OCI-LY3 (cell line): ENCODE measurements around the gene GLO1.
A peak's percentile ranks its signal among the peaks of the same experiment; 100 is the strongest.

Source experiments
- H2AFZ ChIP-seq: fragments of 200-600, 300-600 bp; shearing (Covaris generic); 2 replicates; pipeline ENCODE4 v1.6.0; 2014; ENCODE audit warnings: antibody characterized with exemption, low read depth, low read length
- H3K27ac ChIP-seq: fragments of 200-600, 300-600 bp; sonication (generic); 2 replicates; pipeline ENCODE4 v1.5.1; 2014; ENCODE audit warnings: mild to moderate bottlenecking, low read length, moderate library complexity, mixed read lengths
- H3K27me3 ChIP-seq: fragments of 200-600, 300-600 bp; sonication (generic); 2 replicates; pipeline ENCODE4 v1.6.1; 2014; ENCODE audit warnings: low read depth, low read length, mixed read lengths
- H3K36me3 ChIP-seq: fragments of 200-600, 300-600 bp; sonication (generic); replicated peaks from 2 replicates; pipeline ENCODE3; 2014; ENCODE audit warnings: low read depth, low read length, mixed read lengths
- H3K4me1 ChIP-seq: fragments of 300-600, 200-600 bp; sonication (generic); 2 replicates; pipeline ENCODE4 v1.6.1; 2014; ENCODE audit warnings: low read length, mixed read lengths
- H3K4me2 ChIP-seq: fragments of 200-600, 300-600 bp; sonication (generic); 2 replicates; pipeline ENCODE4 v1.6.1; 2014; ENCODE audit warnings: low read length, mixed read lengths
- H3K4me3 ChIP-seq: fragments of 300-600, 200-600 bp; sonication (generic); 2 replicates; pipeline ENCODE4 v1.5.1; 2014; ENCODE audit warnings: antibody characterized with exemption, mild to moderate bottlenecking, low read length, moderate library complexity
- H3K79me2 ChIP-seq: fragments of 300-600, 200-600 bp; shearing (Covaris generic); 2 replicates; pipeline ENCODE4 v1.6.1; 2014; ENCODE audit warnings: mild to moderate bottlenecking, low read length, mixed read lengths
- H3K9ac ChIP-seq: fragments of 300-600, 200-600 bp; shearing (Covaris generic); 2 replicates; pipeline ENCODE4 v1.6.0; 2014; ENCODE audit warnings: mild to moderate bottlenecking, low read length, moderate library complexity
- H3K9me3 ChIP-seq: fragments of 200-600, 300-600 bp; shearing (Covaris generic); 2 replicates; pipeline ENCODE4 v1.6.1; 2014; ENCODE audit warnings: low read length, mixed read lengths; ENCODE audit not compliant: insufficient read depth
- H4K20me1 ChIP-seq: fragments of 200-600, 300-600 bp; sonication (generic); 2 replicates; pipeline ENCODE4 v1.6.1; 2016; ENCODE audit warnings: low read length, mixed read lengths; ENCODE audit not compliant: insufficient read depth
- CTCF ChIP-seq: fragments of 200-600, 300-600 bp; sonication (generic); IDR thresholded peaks from 2 replicates; pipeline ENCODE4 v1.5.1; 2014; ENCODE audit warnings: antibody characterized with exemption, low read length, low read depth
- EZH2phosphoT487 ChIP-seq: fragments of 200-600 bp; shearing (Covaris generic); IDR thresholded peaks from 2 replicates; pipeline ENCODE4 v1.6.1; 2018; ENCODE audit warnings: antibody characterized with exemption, mixed run types, low read depth

Gene GLO1

GRCh38 chr6:38722038-38722437, 19.1 kb upstream of the GLO1 start:
- no peak overlapping the region for H3K27ac ChIP-seq
- no peaks in the 10 kb centered on the region for H3K9me3 ChIP-seq
- H3K27me3 ChIP-seq, result peaks cover 9% of the 10 kb centered on the region
- no peaks in the 10 kb centered on the region for H4K20me1 ChIP-seq
- H3K36me3 ChIP-seq, result no peaks in the 10 kb centered on the region
- no peak overlapping the region for H3K9ac ChIP-seq
- H3K79me2 ChIP-seq, result no peaks in the 10 kb centered on the region
- H3K4me1 ChIP-seq, result no peaks in the 10 kb centered on the region
- H3K4me2 ChIP-seq, result no peak overlapping the region
- no peak for TF ChIP-seq EZH2phosphoT487
- TF ChIP-seq CTCF, result no peak
- no peak overlapping the region for H3K4me3 ChIP-seq
- no peak overlapping the region for H2AFZ ChIP-seq

- Histone ChIP-seq H3K79me2 (no peaks in the 10 kb centered on the region), H3K4me3 (no peak overlapping the region), H4K20me1 (no peaks in the 10 kb centered on the region), H3K36me3 (no peaks in the 10 kb centered on the region), H3K4me2 (no peak overlapping the region), H2AFZ (no peak overlapping the region), H3K4me1 (no peaks in the 10 kb centered on the region), H3K9me3 (no peaks in the 10 kb centered on the region), H3K27ac (no peak overlapping the region), H3K9ac (no peak overlapping the region), H3K27me3 (peaks cover 9% of the 10 kb centered on the region)
- TF ChIP-seq CTCF, result peak; percentile 22; the same call in 1 of the 2 replicates
- TF ChIP-seq EZH2phosphoT487, result no peak
Measured at GRCh38 chr6:38720295-38720694, 17.4 kb upstream of the GLO1 start.

- no peak overlapping the region for H3K9ac ChIP-seq
- no peaks in the 10 kb centered on the region for H3K4me1 ChIP-seq
- no peak overlapping the region for H3K27ac ChIP-seq
- no peaks in the 10 kb centered on the region for H3K9me3 ChIP-seq
- TF ChIP-seq EZH2phosphoT487 (no peak), CTCF (no peak)
- no peaks in the 10 kb centered on the region for H3K36me3 ChIP-seq
- H3K79me2 ChIP-seq, result no peaks in the 10 kb centered on the region
- no peak overlapping the region for H2AFZ ChIP-seq
- peaks cover 9% of the 10 kb centered on the region for H3K27me3 ChIP-seq
- no peaks in the 10 kb centered on the region for H4K20me1 ChIP-seq
- no peak overlapping the region for H3K4me2 ChIP-seq
- H3K4me3 ChIP-seq, result no peak overlapping the region
Measured at GRCh38 chr6:38719358-38719757, 16.4 kb upstream of the GLO1 start.

GRCh38 chr6:38716825-38717224, 13.9 kb upstream of the GLO1 start:
- Histone ChIP-seq H3K4me2 (no peak overlapping the region), H3K9ac (no peak overlapping the region), H2AFZ (no peak overlapping the region), H3K9me3 (no peaks in the 10 kb centered on the region), H3K79me2 (no peaks in the 10 kb centered on the region), H3K36me3 (no peaks in the 10 kb centered on the region), H3K4me3 (no peak overlapping the region), H3K27ac (no peak overlapping the region), H3K27me3 (peaks cover 9% of the 10 kb centered on the region), H3K4me1 (no peaks in the 10 kb centered on the region), H4K20me1 (no peaks in the 10 kb centered on the region)
- TF ChIP-seq EZH2phosphoT487 (no peak), CTCF (no peak)
